HepG2 (cell line): ENCODE measurements around the gene FUOM. TPM values are rescaled to one million over a fixed set of nuclear protein-coding genes. Genes with fewer than 3 reads are reported as not detected.

Source experiments
- ARNT ChIP-seq: fragments of 450-650 bp; IDR thresholded peaks from 2 replicates; pipeline ENCODE4 v1.6.1; 2017
- BHLHE40 ChIP-seq: IDR thresholded peaks from 2 replicates; pipeline ENCODE4 v1.6.1; 2011; ENCODE audit warnings: low read length, improper control_type of control experiment
- BRD4 ChIP-seq: sonication (generic); formaldehyde crosslinking; IDR thresholded peaks from 2 replicates; pipeline ENCODE4 v1.4.0; 2020; ENCODE audit warnings: missing genetic modification reagents
- BRF2 ChIP-seq: sonication (generic); formaldehyde crosslinking; IDR thresholded peaks from 2 replicates; pipeline ENCODE4 v1.8.1; 2022; ENCODE audit warnings: mild to moderate bottlenecking, missing genetic modification reagents
- HOMEZ ChIP-seq: IDR thresholded peaks from 2 replicates; pipeline ENCODE4 v1.6.1; 2016; ENCODE audit warnings: low read depth
- IKZF5 ChIP-seq: IDR thresholded peaks from 2 replicates; pipeline ENCODE4 v1.6.1; 2018; ENCODE audit warnings: missing genetic modification reagents, mild to moderate bottlenecking, missing compliant biosample characterization
- KLF6 ChIP-seq: IDR thresholded peaks from 2 replicates; pipeline ENCODE4 v1.8.0; 2016; ENCODE audit warnings: missing biosample characterization, missing genetic modification reagents
- MXD4 ChIP-seq: IDR thresholded peaks from 2 replicates; pipeline ENCODE4 v1.6.1; 2016; ENCODE audit warnings: mild to moderate bottlenecking, missing biosample characterization, missing genetic modification reagents
- NR0B2 ChIP-seq: sonication (generic); formaldehyde crosslinking; IDR thresholded peaks from 2 replicates; pipeline ENCODE4 v1.4.0; 2020; ENCODE audit warnings: mild to moderate bottlenecking, missing genetic modification reagents
- PPARG ChIP-seq: conservative IDR thresholded peaks from 2 replicates; pipeline ENCODE4 v1.6.1; 2016; ENCODE audit warnings: missing biosample characterization, missing genetic modification reagents
- RARA ChIP-seq: IDR thresholded peaks from 2 replicates; pipeline ENCODE4 v1.6.1; 2016; ENCODE audit warnings: missing genetic modification reagents, missing compliant biosample characterization
- RFXANK ChIP-seq: IDR thresholded peaks from 2 replicates; pipeline ENCODE4 v1.6.1; 2016
- SYNCRIP ChIP-seq: fragments of 200-400 bp; formaldehyde crosslinking; IDR thresholded peaks from 2 replicates; pipeline ENCODE4 v1.6.1; 2018; ENCODE audit warnings: mild to moderate bottlenecking, low read depth, low read length; ENCODE audit not compliant: insufficient read depth
- TBL1XR1 ChIP-seq: fragments of 150-350 bp; IDR thresholded peaks from 2 replicates; pipeline ENCODE4 v1.6.1; 2014; ENCODE audit warnings: borderline replicate concordance, low read length; ENCODE audit not compliant: partially characterized antibody
- TIGD3 ChIP-seq: sonication (generic); formaldehyde crosslinking; IDR thresholded peaks from 2 replicates; pipeline ENCODE4 v1.5.1; 2020; ENCODE audit warnings: mild to moderate bottlenecking, missing genetic modification reagents, borderline replicate concordance
- TOE1 ChIP-seq: sonication (generic); formaldehyde crosslinking; IDR thresholded peaks from 2 replicates; pipeline ENCODE4 v1.4.0; 2020; ENCODE audit warnings: mild to moderate bottlenecking, missing genetic modification reagents
- U2AF1 ChIP-seq: fragments of 200-400 bp; formaldehyde crosslinking; optimal IDR thresholded peaks from 2 replicates; pipeline ENCODE3; 2017; ENCODE audit warnings: mild to moderate bottlenecking, low read depth, low read length
- ZBTB3 ChIP-seq: sonication (generic); formaldehyde crosslinking; IDR thresholded peaks from 2 replicates; pipeline ENCODE4 v1.4.0; 2020; ENCODE audit warnings: low read depth, mild to moderate bottlenecking, moderate library complexity, missing genetic modification reagents, borderline replicate concordance
- ZC3H4 ChIP-seq: sonication (generic); formaldehyde crosslinking; IDR thresholded peaks from 2 replicates; pipeline ENCODE4 v1.4.0; 2020; ENCODE audit warnings: missing genetic modification reagents, borderline replicate concordance
- ZNF282 ChIP-seq: fragments of 450-650 bp; IDR thresholded peaks from 2 replicates; pipeline ENCODE4 v1.6.1; 2018; ENCODE audit not compliant: partially characterized antibody
- ZNF713 ChIP-seq: sonication (generic); formaldehyde crosslinking; IDR thresholded peaks from 2 replicates; pipeline ENCODE4 v1.4.0; 2020; ENCODE audit warnings: mild to moderate bottlenecking, missing genetic modification reagents
- ZNF879 ChIP-seq: sonication (generic); formaldehyde crosslinking; IDR thresholded peaks from 2 replicates; pipeline ENCODE4 v1.8.1; 2023; ENCODE audit warnings: missing genetic modification reagents
- ZSCAN20 ChIP-seq: sonication (generic); formaldehyde crosslinking; IDR thresholded peaks from 2 replicates; pipeline ENCODE4 v1.4.0; 2020; ENCODE audit warnings: missing genetic modification reagents, mild to moderate bottlenecking, borderline replicate concordance
- ZSCAN9 ChIP-seq: IDR thresholded peaks from 2 replicates; pipeline ENCODE4 v1.6.1; 2016; ENCODE audit warnings: borderline replicate concordance
- polyA plus RNA-seq, 8 experiments: library from polyadenylated mRNA; depleted of rRNA in 3 of 8; stranded (reverse) in 7 of 8; unstranded in 1 of 8; fragments of >200 nt; fragmentation: Illumina TruSeq in 4 of 8; extraction: Trizol in 4 of 8; gene quantifications; 2 replicates each; pipeline versions ENCODE4 v1.2.1 to v1.2.3, GENCODE V29; 2011 to 2016; ENCODE audit warnings: low read depth in 4 of 8, missing spikeins in 1 of 8, mixed read lengths in 1 of 8; ENCODE audit not compliant: insufficient read depth in 1 of 8
- total RNA-seq, 5 experiments: library from RNA; depleted of rRNA; stranded (reverse); fragments of >200 nt; fragmentation: Illumina TruSeq; extraction: Trizol; gene quantifications; 2 replicates each; pipeline ENCODE4 v1.2.3, GENCODE V29; 2016; ENCODE audit warnings: low read depth in 1 of 5

Gene FUOM
- total and polyA plus RNA-seq, 2 of the 13 experiments (the other 11 are each of a cell fraction or from before 2014, with no cell fraction given): 27.5 to 60.4 TPM

- TF ChIP-seq IKZF5 (CRISPR knock-in tag): 0 out of 2 replicates have a peak, but pooled peaks have one; percentile 26
- no peak for TF ChIP-seq U2AF1
- TF ChIP-seq NR0B2 (CRISPR knock-in tag): no peak
- no peak for TF ChIP-seq HOMEZ
- no peak for TF ChIP-seq ZNF879 (CRISPR knock-in tag)
- no peak for TF ChIP-seq ZNF282
- TF ChIP-seq TIGD3 (CRISPR knock-in tag): no peak; the same call in 1 of the 2 replicates
- no peak for TF ChIP-seq ZC3H4 (CRISPR knock-in tag)
- no peak for TF ChIP-seq ZSCAN9 (CRISPR knock-in tag)
- no peak for TF ChIP-seq TOE1 (CRISPR knock-in tag)
- no peak for TF ChIP-seq PPARG (CRISPR knock-in tag)
- TF ChIP-seq SYNCRIP: no peak
- no peak for TF ChIP-seq TBL1XR1
- TF ChIP-seq BRF2 (CRISPR knock-in tag): 0 out of 2 replicates have a peak, but pooled peaks have one; percentile 21
- TF ChIP-seq ZBTB3 (CRISPR knock-in tag): no peak; the same call in 1 of the 2 replicates
- TF ChIP-seq ARNT: no peak
- TF ChIP-seq ZNF713: 0 out of 2 replicates have a peak, but pooled peaks have one; percentile 3
- peak; percentile 53; the same call in 1 of the 2 replicates for TF ChIP-seq MXD4 (CRISPR knock-in tag)
- TF ChIP-seq RFXANK (CRISPR knock-in tag): no peak
- TF ChIP-seq BHLHE40: peak; percentile 19; the same call in 1 of the 2 replicates
- peak; percentile 58 for TF ChIP-seq RARA (CRISPR knock-in tag)
- TF ChIP-seq KLF6 (CRISPR knock-in tag): no peak
- TF ChIP-seq ZSCAN20 (CRISPR knock-in tag): no peak
- no peak for TF ChIP-seq BRD4
Observed at GRCh38 chr10:133378251-133379096, 20.7 kb upstream of the FUOM start (continued).
